NCI-H82 (cell line): ENCODE results near the gene GATA5.

Experiments
- DNase-seq: peaks from one replicate; lab custom pipeline; 2025; lab: John Stamatoyannopoulos, UW

The GATA5 gene

DNA sequence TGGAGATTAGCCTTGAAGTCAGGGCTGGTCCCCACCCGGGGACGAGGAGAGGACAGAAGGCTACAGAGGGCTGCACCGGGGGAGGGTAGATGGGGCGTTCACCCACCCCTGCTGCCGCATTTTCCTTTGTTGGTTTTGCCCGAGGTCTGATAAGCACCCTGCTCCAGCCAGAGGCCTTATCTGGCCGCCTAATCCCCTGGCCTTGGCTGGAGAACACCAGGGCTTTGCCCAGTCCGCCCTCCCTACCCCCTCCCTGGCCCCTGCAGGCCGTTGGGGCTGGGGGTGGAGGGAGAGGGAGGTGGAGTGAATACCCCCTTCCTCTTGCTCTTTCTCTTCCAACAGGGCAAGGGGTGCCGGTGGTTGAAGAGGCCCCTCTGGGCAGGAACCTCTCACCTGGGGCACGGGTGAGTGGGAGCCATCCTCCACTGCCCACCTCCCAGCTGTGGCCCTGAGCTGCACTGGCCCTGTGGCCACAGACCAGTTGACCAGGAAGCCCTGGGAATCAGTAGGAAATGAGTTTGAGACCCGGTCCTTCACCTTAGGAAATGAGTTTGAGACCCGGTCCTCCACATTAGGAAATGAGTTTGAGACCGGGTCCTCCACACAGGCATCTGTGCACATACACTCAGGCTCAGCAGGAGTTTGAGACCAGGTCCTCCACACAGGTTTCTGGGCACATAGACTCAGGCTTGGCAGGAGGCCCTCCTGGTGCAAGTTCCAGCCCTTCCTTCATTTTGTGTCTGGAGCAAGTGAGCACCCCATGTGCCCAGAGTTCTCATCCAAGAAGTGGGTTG lies 12.0 kb upstream of the GATA5 start:
- DNase-seq = peak; percentile 54

GRCh38 chr20:62487118-62487517 lies 11.3 kb upstream of the GATA5 start:
- no peak for DNase-seq

DNA sequence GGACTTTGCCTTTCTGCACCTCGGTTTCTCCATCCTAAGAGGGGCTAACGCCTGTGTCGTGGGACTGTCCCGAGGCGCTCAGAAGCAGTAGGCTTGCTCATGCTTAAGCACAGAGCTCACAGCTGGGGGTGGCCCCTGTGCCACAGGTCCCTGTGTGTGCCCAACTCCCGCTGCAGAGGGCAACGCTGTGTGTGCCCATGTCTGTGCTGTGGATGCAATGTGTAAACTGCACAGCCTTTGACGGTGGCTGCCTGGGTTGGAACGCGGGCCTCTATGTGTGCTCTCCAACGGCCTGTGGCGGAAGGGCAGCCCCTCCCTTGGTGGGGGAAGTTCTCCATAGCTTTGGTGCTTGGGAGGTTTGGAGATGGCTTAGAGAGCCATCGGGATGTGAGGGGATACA lies 10.7 kb upstream of the GATA5 start:
- no peak for DNase-seq

DNA sequence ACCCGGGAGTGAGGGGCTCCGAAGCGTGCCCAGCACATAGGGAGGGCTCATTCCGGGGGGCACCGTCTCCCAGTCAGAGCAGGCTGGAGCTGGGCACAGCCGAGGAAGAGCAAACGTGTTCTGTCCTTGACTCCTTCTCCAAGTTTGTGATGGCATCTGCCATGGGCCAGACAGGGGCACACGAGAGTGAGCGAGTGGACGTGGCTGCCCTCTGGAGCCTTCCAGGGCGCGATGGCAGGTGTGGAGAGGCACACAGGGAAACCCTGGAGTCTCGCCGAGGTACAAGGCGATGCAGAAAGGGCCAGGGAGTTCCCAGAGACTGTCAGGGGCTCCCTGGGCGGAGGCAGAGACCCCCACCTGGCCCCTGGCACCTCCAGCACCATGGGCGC lies 9.9 kb upstream of the GATA5 start:
- no peak for DNase-seq

- no peak for DNase-seq
Measured at GRCh38 chr20:62485062-62485700, 9.4 kb upstream of the GATA5 start.

- no peak for DNase-seq
Measured at GRCh38 chr20:62484478-62484877, 8.7 kb upstream of the GATA5 start.

- DNase-seq = no peak
Measured at GRCh38 chr20:62483613-62484458, 8.0 kb upstream of the GATA5 start.

- DNase-seq = no peak
Measured at GRCh38 chr20:62482974-62483373, 7.2 kb upstream of the GATA5 start.

- no peak for DNase-seq
Measured at GRCh38 chr20:62482146-62482809, 6.5 kb upstream of the GATA5 start.

- DNase-seq = no peak
Measured at GRCh38 chr20:62481425-62482145, 5.8 kb upstream of the GATA5 start.

DNA sequence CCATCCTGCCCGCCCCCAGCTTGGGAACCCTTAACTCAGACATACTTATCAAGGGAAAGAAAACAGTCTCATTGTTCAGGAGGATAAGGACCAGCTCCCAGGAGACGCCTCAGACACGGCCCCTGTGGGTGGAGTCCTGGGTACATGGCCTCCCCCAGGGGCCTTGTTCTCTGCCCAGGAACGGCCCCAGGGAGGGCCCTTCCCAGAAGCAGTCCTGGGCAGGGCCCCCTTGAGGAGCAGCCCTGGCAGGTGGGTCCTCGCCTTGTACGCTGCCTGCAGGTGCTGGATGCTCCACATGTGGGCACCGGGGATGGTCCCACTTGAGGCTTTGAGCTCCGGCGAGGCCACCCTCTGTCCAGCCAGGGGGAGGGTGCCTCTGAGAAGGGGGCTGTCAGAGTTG lies 4.5 kb upstream of the GATA5 start:
- DNase-seq = no peak

DNA sequence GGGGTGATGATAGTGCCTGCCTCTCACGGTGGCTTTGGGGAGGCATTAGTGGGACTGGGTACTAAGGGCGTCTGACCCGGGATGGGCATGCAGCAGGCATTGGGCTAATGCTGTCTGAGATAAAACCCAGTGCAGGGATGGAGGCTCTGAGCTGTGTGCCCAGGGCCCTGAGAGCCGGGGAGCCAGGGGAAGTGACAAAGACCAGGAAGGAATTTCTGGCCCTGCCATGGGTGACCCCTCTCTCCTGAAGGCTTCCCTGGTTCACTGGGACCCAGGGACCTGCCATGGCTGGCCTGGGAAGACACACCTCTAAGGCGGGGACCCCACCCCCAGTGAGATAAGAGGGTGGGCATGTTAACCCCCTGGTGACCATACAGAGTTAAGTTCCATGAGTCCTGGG lies 3.9 kb upstream of the GATA5 start:
- no peak for DNase-seq

DNA sequence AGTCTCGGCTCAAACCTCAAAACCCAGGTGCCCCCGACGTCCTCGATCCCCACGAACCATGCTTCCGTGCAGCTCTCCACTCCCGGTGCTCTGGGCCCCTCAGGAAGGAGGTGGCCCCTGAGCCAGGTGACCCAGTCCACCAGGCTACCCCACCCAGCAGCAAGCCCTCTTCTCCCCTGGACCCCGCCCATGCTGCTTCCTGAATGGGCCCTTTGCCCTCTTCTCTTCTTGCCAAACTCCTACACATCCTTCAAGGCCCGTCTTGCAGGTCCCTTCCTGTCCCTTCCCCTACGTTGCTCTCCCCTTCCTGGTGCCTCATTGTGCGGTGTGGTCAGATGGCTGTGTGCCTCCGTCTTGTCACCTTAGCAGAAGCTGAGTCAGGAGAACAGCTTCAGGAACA lies 3.4 kb upstream of the GATA5 start:
- DNase-seq = no peak

GRCh38 chr20:62477669-62478455 lies 2.1 kb upstream of the GATA5 start:
- DNase-seq = no peak

DNA sequence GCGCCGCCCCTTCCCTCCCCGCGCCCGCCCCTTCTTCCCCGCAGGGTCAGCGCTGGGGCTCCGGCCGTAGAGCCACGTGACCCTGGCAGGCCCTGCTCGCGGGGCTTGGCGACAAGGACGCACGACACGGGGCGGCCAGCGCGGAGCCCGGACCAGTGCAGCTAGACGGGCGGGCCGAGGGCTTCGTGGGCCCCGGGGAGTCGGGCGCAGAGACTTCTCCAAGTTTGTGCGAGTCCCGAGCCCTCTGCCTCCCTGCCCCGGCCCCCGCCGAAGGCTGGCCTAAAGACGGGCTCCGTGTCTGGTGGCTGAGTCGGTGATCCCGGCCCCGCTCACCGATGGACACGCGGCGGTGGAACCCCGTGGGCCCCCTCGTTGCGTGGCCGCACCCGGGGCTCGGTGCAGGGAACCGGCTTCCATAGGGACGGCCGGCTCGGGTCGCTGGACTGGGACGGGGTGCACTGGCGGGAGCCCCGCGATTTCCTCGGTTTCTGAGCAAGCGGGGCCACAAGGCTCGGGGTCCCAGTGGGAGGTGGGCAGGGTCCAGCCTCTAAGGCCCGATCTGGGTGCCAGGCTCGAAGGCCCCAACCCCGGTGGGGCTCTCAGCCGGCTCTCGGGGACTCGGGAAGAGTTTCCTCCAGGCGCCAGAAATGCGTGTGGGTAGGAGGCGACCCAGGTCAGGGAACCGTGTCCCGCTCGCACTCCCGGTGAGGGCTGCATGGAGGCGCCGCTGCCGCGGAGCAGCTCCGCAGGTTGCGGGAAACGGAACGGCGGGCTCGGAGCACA lies 452 bp upstream of the GATA5 start:
- DNase-seq = no peak

DNA sequence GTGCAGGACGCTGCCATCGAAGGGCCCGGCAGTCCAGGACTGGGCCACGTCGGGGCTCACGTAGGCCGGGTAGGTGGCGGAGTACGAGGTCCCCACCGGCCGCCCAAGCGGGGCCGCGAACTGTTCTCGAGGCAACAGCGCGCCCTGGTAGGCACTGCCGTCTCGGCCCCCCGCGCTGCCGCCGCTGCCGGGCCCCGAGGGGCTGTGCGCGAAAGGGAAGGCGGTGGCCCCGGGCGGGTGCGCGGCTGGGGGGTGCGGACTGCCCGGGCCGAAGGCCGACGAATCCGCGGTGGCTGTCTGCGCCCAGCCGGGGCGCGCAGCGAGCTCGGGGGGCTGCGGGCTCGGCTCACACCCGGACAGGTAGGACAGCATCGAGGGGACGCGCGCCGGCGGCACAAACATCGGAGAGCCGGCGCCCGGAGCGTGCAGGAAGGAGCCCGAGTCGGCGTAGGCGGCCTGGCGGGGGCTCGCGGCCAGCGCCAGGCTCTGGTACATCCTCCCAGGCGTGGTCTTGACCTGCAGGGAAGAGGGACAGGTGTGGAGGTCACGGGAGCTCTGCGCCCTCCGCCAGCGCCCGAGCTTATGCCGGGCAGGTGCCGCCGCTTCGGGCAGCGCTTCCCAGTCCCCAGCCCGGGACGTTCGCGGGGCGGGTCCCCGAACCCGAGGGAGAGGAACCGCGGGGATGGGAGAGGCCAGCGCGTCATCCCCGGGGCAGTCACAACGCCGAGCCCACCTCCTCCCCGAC lies 596 bp downstream of the GATA5 start:
- no peak for DNase-seq

DNA sequence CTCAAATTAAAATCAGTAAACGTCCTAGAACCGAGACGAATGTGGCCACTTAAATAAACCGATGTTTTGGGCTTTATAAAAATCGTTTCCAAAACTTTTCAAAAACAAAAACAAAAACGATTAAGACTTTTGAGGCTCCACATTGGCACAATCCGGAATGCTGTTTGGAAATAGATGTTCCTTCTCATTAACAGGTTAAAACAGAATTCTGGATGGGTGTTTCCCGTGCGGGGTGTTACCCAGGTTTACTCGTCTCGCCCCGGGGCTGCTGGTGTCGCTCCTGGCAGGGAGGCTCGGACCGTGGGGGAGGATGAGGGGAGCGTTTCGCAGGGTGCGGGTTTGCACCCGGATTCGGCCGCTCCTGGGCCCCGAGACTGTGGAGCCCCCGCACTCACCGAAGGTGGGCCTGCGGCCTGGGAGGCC lies 1.2 kb downstream of the GATA5 start:
- no peak for DNase-seq

- peak; percentile 45 for DNase-seq
Measured at GRCh38 chr20:62473717-62474603, 1.8 kb downstream of the GATA5 start.
